Stomach (tissue), 9 donors: Measurements from ENCODE around the gene TMEM138. TPM values are rescaled to one million over a fixed set of nuclear protein-coding genes. Genes with fewer than 3 reads are reported as not detected.

Experiments used
- DNase-seq, 2 donors: peaks; one replicate each; pipeline versions ENCODE4 v3.0.0 to v3.0.0-alpha.2; 2013 to 2019
- H3K27ac ChIP-seq, 5 donors: fragments of 200-600 bp in 4 of 5; sonication (generic) in 4 of 5; one replicate each; pipeline ENCODE4 v1.5.1; 2013 to 2019; ENCODE audit warnings: mild to moderate bottlenecking in 1 of 5, moderate library complexity in 1 of 5
- H3K27me3 ChIP-seq, 3 donors: fragments of 200-600 bp; sonication (generic); one replicate each; pipeline ENCODE4 v1.5.1; 2017 to 2019; ENCODE audit warnings: mixed run types in 1 of 3
- H3K36me3 ChIP-seq, 4 donors: fragments of 200-600 bp; sonication (generic); 1 replicate in 3 of 4; 2 replicates in 1 of 4; pipeline ENCODE4 v1.5.1; 2016 to 2019
- H3K4me1 ChIP-seq, 4 donors: fragments of 200-600 bp; sonication (generic); one replicate each; pipeline ENCODE4 v1.5.1; 2016 to 2019
- H3K4me3 ChIP-seq, 4 donors: fragments of 200-600 bp; sonication (generic) in 3 of 4; one replicate each; pipeline ENCODE4 v1.5.1; 2016 to 2019; ENCODE audit warnings: mild to moderate bottlenecking in 1 of 4
- H3K9me3 ChIP-seq, 4 donors: fragments of 200-600 bp; sonication (generic); one replicate each; pipeline ENCODE4 v1.5.1; 2016 to 2019
- EP300 ChIP-seq: sonication (generic); formaldehyde crosslinking; IDR thresholded peaks from one replicate; pipeline ENCODE4 v1.6.1; 2017; ENCODE audit warnings: antibody characterized with exemption
- POLR2A ChIP-seq, 4 donors: fragments of 450-650 bp; IDR thresholded peaks; one replicate each; pipeline ENCODE4 v1.6.1; 2016; ENCODE audit warnings: antibody characterized with exemption in 4 of 4, control low read depth in 2 of 4, mild to moderate bottlenecking in 1 of 4, moderate library complexity in 1 of 4
- POLR2AphosphoS5 ChIP-seq, 3 donors: sonication (generic); formaldehyde crosslinking; IDR thresholded peaks; one replicate each; pipeline ENCODE4 v1.6.1; 2016; ENCODE audit warnings: antibody characterized with exemption in 3 of 3
- WGBS, 5 donors: extraction: QIAGEN DNeasy Blood & Tissue Kit in 3 of 5; methylation state at CpG; one replicate each; pipeline versions ENCODE4 v1.1.5 to v1.1.7; 2013 to 2018; 5-methylcytosine and 5-hydroxymethylcytosine counted together
- intact Hi-C: fragments of 100-400 bp; cut with DNase I; formaldehyde crosslinking; loops from one replicate; pipeline ENCODE4 v1.15.1; 2023; ENCODE audit warnings: low total_unique reads
- polyA plus RNA-seq, 3 donors: library from polyadenylated mRNA; stranded (reverse); fragments of 200-250 nt; gene quantifications; one replicate each; pipeline ENCODE4 v1.2.3, GENCODE V29; 2013
- total RNA-seq, 5 donors: library from RNA; depleted of rRNA; stranded (reverse); fragments of >200 nt; gene quantifications; one replicate each; pipeline versions ENCODE4 v1.1.0 to v1.2.3, GENCODE V29; 2014 to 2016
- TF ChIP-seq, protein P1 (sequence below), 7 experiments: fragments of 450-650 bp in 4 of 7; fragments of 200-600 bp in 3 of 7; sonication (generic) in 3 of 7; IDR thresholded peaks; one replicate each; pipeline ENCODE4 v1.5.1; 2016 to 2019; ENCODE audit warnings: antibody characterized with exemption in 7 of 7, control low read depth in 2 of 7, mild to moderate bottlenecking in 1 of 7
- donor health status: healthy with polysubstance abuse.
- donor health status: Bipolar disorder and iron deficiency.
- donor health status: healthy.

Gene TMEM138
- total and polyA plus RNA-seq, 8 donors, result 12.2 to 190 (median 23.4) TPM

DNA sequence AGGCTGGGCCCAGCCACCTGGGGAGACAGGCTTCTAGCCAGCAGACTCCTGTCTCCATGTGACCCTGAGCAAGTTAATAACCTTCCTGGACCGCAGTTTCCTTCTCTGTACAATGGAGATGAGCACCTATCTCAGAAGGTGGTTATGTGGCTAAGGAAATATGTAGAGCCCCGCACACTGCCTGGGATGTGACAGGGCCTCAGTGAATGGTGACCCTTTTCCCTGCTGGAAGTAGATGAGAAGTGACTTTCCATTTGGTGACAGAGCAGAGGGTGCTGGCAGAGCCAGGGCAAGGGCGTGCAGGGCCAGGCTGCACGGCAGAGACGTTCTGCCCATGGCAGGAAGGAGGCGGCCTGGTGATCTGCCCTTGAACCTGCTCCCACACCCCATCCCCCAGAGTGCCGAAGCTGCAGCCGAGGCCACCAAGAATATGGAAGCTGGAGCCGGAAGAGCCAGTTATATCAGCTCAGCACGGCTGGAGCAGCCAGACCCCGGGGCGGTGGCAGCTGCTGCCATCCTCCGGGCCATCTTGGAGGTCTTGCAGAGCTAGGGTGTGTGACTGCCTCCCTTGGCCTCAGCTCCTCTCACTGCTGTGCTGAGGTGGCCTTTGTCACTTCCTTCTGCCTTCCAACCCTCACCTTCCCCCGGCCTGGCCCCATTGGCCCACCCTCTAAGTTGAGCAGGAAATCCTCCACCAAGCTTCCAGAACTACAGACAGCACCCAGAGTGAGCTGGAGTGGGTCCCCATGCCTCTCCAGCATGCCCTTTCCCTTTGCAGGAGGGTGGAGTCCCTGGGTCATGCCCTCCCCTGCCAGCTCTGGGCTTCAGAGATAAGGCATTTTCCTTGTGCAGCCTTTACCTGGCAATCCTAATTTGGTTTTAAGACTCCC, 16.0 kb upstream of the TMEM138 start:
- WGBS, 5 donors, result 37 to 67% (median 60%) methylated on average over 6 to 14 of the region's 14 CpGs
- H3K27me3 ChIP-seq, result no peaks in the 10 kb centered on the region
- no peaks in the 10 kb centered on the region for H3K9me3 ChIP-seq
- no peak overlapping the region for H3K4me3 ChIP-seq
- peaks cover 14 to 82% (median 76%) of the 10 kb centered on the region in 4 donors for H3K36me3 ChIP-seq
- peak overlapping the region in 4 of 5 donors; percentile 3 to 37 (median 32) for H3K27ac ChIP-seq
- intact Hi-C loops, result no loop called here
- no peak for TF ChIP-seq EP300
- no peak for TF ChIP-seq POLR2AphosphoS5 (IDR thresholded peaks at IDR 0.05)
- no peak for TF ChIP-seq POLR2A (IDR thresholded peaks at IDR 0.05)
- TF ChIP-seq, protein P1, sequence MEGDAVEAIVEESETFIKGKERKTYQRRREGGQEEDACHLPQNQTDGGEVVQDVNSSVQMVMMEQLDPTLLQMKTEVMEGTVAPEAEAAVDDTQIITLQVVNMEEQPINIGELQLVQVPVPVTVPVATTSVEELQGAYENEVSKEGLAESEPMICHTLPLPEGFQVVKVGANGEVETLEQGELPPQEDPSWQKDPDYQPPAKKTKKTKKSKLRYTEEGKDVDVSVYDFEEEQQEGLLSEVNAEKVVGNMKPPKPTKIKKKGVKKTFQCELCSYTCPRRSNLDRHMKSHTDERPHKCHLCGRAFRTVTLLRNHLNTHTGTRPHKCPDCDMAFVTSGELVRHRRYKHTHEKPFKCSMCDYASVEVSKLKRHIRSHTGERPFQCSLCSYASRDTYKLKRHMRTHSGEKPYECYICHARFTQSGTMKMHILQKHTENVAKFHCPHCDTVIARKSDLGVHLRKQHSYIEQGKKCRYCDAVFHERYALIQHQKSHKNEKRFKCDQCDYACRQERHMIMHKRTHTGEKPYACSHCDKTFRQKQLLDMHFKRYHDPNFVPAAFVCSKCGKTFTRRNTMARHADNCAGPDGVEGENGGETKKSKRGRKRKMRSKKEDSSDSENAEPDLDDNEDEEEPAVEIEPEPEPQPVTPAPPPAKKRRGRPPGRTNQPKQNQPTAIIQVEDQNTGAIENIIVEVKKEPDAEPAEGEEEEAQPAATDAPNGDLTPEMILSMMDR (IDR thresholded peaks at IDR 0.05), result no peak
- H3K4me1 ChIP-seq, result peaks cover 7 to 34% (median 26%) of the 10 kb centered on the region in 4 donors
- no peak for DNase-seq

DNA sequence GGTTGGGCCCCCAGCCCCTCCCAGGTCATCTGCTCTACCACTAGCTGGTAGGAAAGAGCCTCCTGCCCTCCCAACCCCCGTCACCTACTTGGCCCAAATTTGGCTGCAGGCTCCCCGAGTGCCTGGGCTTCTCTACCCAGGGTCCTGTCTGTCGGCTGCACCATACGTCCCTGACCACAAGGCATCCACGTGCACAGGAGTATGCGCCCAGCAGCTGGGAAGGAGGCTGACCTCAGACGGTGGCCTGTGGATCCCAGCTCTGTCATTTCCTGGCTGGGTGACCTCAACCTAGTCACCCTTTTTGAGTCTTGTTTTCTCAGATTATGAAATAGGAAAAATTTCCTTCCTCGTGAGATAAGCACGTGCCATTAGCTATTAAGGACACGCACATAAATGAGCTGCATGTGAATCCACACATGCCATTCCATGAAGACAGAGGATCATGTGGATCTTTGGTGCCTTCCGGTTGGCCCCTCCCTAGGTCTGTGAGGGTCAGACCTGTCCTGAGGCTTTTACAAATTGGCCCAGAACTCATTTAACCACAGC, 14.2 kb upstream of the TMEM138 start:
- peaks cover 7 to 34% (median 26%) of the 10 kb centered on the region in 4 donors for H3K4me1 ChIP-seq
- no peak overlapping the region for H3K4me3 ChIP-seq
- H3K27ac ChIP-seq, result no peak overlapping the region
- peak in 1 of 2 donors; percentile 44 for DNase-seq
- TF ChIP-seq POLR2A (IDR thresholded peaks at IDR 0.05) (no peak), POLR2AphosphoS5 (IDR thresholded peaks at IDR 0.05) (peak in 1 of 3 donors; percentile 14), EP300 (no peak)
- no peaks in the 10 kb centered on the region for H3K9me3 ChIP-seq
- H3K27me3 ChIP-seq, result no peaks in the 10 kb centered on the region
- intact Hi-C loops, result no loop called here
- H3K36me3 ChIP-seq, result peaks cover 20 to 82% (median 76%) of the 10 kb centered on the region in 4 donors
- WGBS, 5 donors, result 49 to 60% (median 53%) methylated on average over 11 of the region's 11 CpGs

DNA sequence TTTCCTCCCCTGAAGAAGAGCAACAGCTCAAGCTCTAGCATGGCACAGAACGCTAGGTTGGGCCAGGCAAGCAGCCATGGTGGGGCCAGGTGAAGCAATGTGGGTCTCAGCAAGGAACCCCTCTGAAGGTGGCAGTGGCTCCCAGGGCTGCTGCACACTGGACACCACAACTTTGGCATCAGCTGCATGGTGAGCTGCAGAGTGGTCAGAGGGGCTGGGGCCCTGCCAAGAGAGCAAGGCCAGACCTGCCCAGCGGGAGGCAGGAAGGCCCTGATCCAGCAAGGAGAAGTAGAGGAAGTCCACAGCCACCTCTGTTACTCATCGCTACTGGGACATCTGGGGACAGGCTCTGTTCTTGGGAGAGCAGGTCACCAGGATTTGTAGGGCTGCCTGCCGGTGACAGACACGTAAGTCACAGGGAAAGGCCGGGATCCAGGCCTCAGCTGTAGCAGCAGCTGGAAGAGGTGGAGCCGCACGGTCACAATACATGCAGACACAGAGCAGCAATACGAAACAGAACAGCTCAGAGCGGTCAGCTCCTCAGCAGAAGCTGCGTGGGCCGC, 12.9 kb upstream of the TMEM138 start:
- H3K9me3 ChIP-seq, result no peaks in the 10 kb centered on the region
- TF ChIP-seq, protein P1 (IDR thresholded peaks at IDR 0.05), result no peak
- TF ChIP-seq EP300 (no peak), POLR2A (IDR thresholded peaks at IDR 0.05) (no peak), POLR2AphosphoS5 (IDR thresholded peaks at IDR 0.05) (no peak)
- H3K27ac ChIP-seq, result no peak overlapping the region
- no peaks in the 10 kb centered on the region for H3K27me3 ChIP-seq
- intact Hi-C loops, result no loop called here
- H3K36me3 ChIP-seq, result peaks cover 31 to 84% (median 77%) of the 10 kb centered on the region in 4 donors
- H3K4me3 ChIP-seq, result no peak overlapping the region
- WGBS, 5 donors, result 82 to 91% (median 86%) methylated on average over 12 of the region's 12 CpGs
- no peak for DNase-seq
- H3K4me1 ChIP-seq, result peaks cover 7 to 34% (median 26%) of the 10 kb centered on the region in 4 donors

DNA sequence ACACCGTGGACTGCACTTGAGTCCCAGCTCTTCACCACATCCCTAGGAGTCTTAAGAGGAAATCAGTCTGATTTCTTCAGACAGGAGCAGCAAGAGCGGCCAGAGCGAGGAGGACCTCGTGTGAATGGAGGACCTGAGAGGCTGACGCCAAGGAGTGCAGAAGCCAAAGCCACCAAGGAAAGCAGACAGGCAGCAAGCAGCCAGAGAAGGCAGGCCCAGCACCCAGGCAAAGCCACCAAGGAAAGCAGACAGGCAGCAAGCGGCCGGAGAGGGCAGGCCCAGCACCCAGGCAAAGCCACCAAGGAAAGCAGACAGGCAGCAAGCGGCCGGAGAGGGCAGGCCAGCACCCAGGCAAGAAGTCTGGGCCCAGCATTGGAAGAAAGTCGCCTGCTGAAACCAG, 12.3 kb upstream of the TMEM138 start:
- Histone ChIP-seq H3K27me3 (no peaks in the 10 kb centered on the region), H3K4me3 (no peak overlapping the region), H3K27ac (no peak overlapping the region), H3K9me3 (no peaks in the 10 kb centered on the region), H3K4me1 (peaks cover 7 to 33% (median 25%) of the 10 kb centered on the region in 4 donors), H3K36me3 (peaks cover 31 to 84% (median 78%) of the 10 kb centered on the region in 4 donors)
- intact Hi-C loops, result no loop called here
- TF ChIP-seq, protein P1 (IDR thresholded peaks at IDR 0.05), result no peak
- TF ChIP-seq EP300 (no peak), POLR2AphosphoS5 (IDR thresholded peaks at IDR 0.05) (no peak), POLR2A (IDR thresholded peaks at IDR 0.05) (no peak)
- 91 to 95% (median 94%) methylated on average over 10 of the region's 10 CpGs for WGBS, 5 donors
- DNase-seq, result no peak
